ENCODE measurements around the gene PTGDS.

Gene PTGDS

GRCh38 chr9:136958898-136959850 lies 18.1 kb upstream of the PTGDS start:
- no peak for DNase-seq

- DNase-seq: no peak
These were observed 16.9 kb upstream of the PTGDS start for GRCh38 chr9:136960212-136960937.

DNA sequence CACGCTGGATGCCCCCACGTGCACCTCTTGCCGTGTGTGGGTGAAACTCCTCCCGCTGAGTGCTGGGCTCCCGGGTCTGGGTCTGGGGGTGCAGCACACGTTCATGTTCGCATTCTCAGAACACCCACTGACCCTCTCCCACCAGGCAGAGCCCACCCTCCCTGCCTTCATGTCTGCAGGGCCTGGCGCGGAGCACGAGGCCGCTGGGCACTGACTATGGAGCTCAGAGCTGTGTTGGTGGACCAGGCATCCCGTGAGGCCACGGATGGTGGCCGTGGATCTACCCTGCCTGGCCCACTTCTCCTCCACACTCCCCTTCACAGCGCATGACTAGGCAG lies 16.4 kb upstream of the PTGDS start:
- DNase-seq: no peak

DNA sequence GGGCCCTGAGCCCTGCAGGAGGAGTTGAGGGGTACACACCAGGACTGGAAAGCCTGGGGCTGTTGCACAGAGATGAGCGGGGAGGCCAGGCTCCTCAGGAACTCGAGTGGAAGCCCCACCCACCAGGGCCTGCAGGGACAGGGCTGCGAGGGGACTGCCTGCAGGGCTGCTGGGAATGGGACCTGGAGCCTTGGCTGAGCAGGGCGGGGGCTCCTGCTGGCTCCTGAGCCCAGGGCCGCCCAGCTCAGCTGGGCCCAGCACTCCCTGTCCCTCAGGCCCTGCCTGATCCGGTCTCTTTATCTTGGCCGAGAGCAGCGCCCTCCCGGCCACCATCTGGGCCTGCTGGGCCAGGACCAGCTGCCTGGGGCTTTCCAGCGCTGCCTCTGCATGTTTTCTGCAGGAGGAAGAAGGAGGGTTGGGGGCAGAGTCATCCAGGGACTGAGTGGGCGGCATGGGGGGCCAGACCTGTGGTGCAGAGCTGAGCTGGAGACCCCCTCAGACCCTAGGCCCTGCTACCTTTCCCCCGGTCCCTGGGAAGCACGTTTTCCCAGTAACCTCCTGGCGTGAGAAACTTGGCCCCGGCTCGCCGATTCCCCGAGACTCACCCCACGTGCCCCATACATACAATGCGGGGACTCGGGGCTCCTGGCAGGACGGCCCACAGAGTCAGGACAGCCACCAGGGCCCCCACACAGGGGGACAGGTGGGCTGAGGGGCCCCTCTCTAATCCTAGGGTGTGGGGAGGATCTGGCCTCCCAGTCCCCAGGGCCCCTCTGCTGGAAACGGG lies 15.8 kb upstream of the PTGDS start:
- DNase-seq: no peak

DNA sequence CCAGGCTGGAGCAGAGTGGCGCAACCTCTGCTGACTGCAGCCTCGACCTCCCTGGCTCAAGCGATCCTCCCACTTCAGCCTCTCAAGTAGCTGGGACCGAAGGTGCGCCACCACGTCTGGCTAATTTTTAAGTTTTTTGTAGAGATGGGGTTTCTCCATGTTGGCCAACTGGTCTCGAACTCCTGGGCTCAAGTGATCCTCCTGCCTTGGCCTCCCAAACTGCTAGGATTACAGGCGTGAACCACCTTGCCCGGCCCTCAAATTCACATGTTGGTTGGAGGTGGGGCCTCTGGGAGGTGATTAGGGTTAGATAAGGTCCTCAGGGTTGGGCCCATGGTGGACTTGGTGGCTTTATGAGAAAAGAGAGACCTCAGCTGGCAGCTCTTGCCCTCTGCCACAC lies 15.1 kb upstream of the PTGDS start:
- DNase-seq: no peak

DNA sequence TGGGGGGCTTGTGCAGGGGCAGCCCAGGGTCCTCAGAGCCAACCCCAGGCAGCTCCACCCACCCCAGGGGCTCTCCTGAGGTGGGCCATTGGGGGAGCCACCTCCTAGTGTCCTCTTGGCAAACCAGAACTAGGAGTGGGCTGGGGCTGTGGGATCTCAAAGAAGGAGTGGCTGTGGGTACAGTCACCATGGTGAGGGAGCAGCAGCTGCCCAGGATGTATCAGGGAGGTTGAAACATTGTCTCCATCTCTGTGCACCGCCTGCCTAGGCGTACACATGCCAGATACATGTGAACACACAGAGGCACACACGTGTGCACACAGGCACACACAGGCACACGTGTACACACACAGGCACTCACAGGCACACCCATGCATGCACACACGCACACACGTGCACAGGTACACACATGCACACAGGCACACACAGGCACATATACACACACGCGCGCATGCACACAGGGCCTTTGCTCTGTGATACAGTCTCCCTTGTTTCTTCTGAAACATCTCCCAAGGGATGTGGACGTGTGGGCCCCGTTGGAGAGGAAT lies 14.5 kb upstream of the PTGDS start:
- no peak for DNase-seq

- DNase-seq: no peak
These were observed 14.0 kb upstream of the PTGDS start for GRCh38 chr9:136963341-136963740.

DNA sequence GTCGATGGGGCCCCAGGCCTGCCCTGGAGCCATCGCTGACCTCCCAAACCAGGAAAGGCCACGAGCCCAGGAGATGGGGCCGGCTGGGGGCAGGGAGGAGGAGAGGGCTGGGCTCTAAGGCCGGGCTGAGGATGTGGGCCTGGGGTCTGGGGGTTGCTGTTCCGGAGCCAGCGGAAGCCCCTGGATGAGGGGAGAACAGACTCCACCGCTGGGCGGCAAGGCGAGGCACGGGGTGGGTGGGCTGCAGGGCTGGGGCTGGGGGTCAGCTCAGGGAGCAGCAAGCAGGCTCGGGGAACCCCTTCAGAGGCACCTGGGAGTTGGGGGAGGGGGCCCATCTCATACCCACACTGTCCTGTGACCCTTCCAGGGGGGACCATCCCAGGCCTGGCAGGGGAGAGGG lies 13.6 kb upstream of the PTGDS start:
- no peak for DNase-seq

DNA sequence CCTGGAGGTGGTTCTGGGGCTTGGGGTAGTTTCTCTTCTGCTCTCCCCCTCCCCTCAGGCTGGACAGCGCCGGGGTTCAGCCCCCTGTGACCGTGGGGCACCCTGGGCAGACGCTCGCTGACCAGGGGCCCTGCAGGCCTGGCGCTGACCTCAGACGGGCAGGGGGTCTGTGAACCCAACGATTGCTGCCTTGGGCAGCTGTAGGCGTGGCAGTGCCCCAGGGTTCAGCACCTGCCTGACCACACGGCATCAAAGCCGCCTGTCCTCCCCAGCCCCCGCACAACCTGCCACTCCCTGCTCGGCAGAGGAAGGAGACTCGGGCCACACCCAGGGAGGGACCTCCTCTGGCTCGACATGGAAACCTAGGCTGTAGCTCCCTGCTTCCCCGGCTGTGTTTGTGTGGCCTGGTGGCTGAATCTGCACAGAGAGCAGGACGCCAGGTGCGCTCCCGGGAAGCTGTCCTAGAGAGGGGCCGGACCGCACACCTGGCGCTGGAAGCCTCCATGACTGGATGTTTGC lies 13.1 kb upstream of the PTGDS start:
- DNase-seq: no peak

DNA sequence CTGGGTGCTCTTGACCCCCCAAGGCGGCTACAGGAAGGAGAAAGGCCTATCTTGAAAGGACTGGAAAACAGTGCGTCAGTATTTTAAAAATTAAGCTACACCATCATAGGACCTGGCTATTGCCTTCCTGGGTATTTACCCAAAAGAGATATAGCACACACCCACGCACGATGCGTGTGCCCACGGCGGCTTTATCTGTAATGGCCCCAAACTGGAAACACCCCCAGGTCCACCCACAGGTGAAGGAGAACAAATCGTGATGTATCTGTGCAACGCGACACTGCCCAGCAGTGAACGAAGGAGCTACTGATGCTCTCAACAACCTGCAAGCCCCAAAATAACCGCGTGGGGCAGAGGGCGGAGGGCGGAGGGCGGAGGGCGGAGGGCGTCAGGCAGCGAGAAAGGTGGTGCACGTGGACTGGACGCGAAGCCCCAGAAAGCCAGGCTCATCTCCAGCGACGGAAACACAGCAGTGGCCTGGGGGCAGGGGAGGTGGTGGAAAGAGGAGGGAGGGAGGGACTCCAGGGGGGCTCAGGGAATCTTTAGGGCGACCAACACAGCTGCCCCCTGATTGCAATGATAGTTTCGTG lies 12.4 kb upstream of the PTGDS start:
- no peak for DNase-seq

DNA sequence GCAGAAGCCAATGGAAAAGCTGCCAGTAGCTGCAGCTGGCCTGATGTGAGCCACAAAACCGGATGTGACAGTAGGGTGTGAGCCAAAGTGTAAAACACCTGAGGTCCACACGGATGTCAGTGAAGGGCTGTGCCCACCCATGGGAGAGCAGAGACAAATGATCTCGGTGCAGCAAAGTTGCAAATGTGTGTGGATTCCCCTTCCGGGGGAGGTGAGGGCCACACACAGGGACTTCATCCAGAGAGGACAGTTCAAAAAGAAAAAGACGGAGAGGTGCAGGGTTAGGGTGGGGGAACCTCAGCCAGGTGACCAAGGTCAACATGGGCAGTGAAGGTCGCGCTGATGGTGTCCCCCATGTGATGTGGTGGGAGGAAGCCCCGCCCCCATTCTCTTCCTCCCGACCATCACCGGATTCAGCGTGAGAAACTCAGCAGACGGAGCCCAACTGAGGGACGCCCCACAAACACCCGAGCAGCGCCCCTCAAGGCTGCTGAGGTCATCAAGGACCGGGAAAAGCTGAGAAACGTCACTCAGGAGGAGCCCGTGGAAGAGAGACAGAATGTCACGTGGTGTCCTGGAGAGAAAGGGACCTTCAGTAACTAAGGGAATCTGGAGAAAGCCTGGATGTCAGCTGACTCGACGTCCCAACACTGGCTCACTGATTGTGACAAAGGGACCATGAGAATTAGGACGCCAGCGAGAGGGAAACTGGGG lies 11.4 kb upstream of the PTGDS start:
- no peak for DNase-seq

DNA sequence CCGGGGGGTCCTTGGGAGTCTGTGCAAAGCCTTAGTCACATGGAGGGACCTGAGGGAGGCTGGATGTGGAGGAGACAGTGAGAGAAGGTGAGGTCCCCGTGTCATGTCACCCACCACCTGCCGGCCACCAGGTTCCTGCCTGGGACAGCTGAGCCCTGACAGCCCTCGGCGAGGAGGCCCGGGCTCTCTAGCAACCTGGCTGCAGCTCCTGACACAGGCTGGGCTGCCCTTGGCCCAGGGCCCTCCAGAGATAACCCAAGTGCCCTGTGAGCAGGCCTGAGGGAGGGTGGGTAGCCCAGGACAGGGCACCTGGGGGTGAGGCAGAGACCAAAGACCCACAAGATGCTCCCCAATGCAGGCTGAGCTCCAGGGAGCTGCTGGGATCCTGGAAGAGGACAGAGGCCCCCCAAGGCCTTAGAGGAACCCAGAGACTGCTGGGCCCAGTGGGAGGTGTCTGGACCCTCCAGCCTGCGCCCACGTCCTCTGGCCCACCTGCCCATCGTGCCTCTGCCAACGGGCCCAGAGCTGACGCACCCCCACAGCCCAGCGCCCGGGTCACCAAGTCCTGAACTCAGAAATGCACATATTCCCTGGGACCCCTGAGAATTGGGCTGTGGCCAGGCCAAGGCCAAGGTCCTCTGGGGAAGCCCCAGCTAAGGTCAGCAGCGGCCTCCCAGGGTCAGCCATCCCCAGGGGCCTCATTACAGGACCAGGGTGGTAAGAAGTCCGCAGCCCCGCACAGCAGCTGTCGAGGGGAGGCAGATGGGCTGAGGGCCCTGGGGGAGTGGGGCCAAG lies 8.8 kb upstream of the PTGDS start:
- DNase-seq: no peak

GRCh38 chr9:136969150-136969549 lies 8.2 kb upstream of the PTGDS start:
- DNase-seq: no peak

GRCh38 chr9:136969774-136970173 lies 7.5 kb upstream of the PTGDS start:
- no peak for DNase-seq

DNA sequence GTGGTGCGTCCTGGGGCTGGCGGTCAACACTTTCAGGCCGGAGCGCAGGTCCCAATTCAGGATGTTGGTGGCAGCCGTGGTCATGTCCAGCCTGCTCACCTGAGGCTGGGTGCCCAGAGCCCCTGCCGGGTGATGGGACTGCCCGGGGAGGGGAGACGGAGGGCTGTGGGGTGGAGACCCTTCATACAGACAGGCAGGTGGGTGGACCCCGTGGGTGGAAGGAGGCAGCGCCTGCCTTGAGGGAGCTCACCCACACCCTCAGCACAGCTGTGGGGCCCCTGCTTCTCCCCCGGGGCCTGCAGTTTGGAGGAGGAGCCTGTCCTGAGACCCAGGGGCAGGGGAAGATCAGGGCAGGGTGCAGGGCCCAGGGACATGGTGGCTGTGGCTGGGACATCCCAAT lies 6.9 kb upstream of the PTGDS start:
- DNase-seq: no peak

DNA sequence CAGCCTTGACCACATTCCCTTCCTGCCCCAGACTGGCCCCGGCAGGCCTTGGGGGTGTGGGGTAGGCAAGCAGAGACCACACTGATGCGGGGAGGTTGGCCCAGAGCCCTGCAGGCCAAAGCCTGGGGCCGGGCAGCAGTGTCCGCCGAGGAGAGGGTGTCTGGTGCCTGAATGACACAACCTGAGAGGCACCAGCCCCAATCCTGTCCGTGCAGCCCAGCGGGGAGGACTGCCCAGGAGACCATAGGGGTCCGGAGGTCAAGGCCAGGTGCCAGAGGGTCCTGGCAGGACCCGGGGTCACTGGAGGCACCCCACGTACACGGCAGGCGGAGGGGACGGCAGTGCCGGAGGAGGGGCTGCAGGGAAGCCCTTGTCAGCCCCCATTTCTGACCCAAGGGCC lies 5.6 kb upstream of the PTGDS start:
- DNase-seq: no peak

DNA sequence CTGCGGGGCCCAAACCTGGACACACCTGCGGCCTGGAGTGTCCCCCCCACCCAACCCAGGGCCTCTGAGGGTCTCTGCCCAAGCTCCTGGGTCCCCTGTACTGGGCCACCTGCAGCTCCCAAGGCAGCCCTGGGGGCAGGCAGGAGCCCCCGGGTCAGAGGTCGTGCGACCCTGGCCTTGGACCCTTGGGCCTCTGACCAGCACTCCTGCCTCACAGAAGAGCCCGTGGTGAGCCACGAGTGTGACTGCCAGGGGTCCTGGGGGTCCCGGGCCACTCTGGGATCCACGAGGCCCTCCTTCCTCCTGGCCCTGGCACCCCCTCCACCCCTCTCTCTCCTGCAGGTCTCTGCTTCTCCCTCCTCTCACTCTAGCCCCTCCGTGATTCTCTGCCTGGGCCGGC lies 5.0 kb upstream of the PTGDS start:
- DNase-seq: no peak

GRCh38 chr9:136972743-136973142 lies 4.6 kb upstream of the PTGDS start:
- no peak for DNase-seq

- DNase-seq: no peak
These were observed 3.4 kb upstream of the PTGDS start for GRCh38 chr9:136973618-136974617.
